Mucosa of descending colon (tissue), 3 donors: Measurements from ENCODE around the gene EIF4EBP3. TPM values are rescaled to one million over a fixed set of nuclear protein-coding genes. Genes with fewer than 3 reads are reported as not detected.

Experiments used
- ATAC-seq: fragments of 200-7000 bp; cut with Tn5 transposase; one replicate; pipeline ENCODE4 v1.9.1; 2020; ENCODE audit warnings: mild to moderate bottlenecking, moderate library complexity
- DNase-seq, 3 donors: peaks; one replicate each; pipeline ENCODE4 v3.0.0-alpha.2; 2020
- H3K36me3 ChIP-seq: fragments of 200-600 bp; one replicate; pipeline ENCODE4 v1.8.0; 2021; ENCODE audit warnings: low read depth, mild to moderate bottlenecking
- H3K4me1 ChIP-seq: fragments of 200-600 bp; one replicate; pipeline ENCODE4 v1.8.0; 2021; ENCODE audit warnings: low read depth, mild to moderate bottlenecking
- H3K4me3 ChIP-seq: fragments of 200-600 bp; one replicate; pipeline ENCODE4 v1.8.0; 2021; ENCODE audit warnings: mild to moderate bottlenecking
- H3K9me3 ChIP-seq: fragments of 200-600 bp; one replicate; pipeline ENCODE4 v1.8.0; 2021; ENCODE audit warnings: mild to moderate bottlenecking
- intact Hi-C, 2 donors: fragments of 100-400 bp; cut with DNase I in 1 of 2; cut with micrococcal nuclease in 1 of 2; formaldehyde crosslinking; loops; one replicate each; pipeline versions ENCODE4 v1.11.0 to v1.11.1; 2022; cut with DNase I, micrococcal nuclease
- total RNA-seq, 3 donors: library from RNA; stranded (reverse); fragmentation: NEBNext Ultra II Directional in 2 of 3; extraction: Animal tissue kit (Norgen Biotek cat#: 25700) in 2 of 3; gene quantifications; one replicate each; pipeline versions ENCODE4 v1.2.1 to v1.2.4, GENCODE V29; 2021 to 2023
- TF ChIP-seq, protein P1 (sequence below): fragments of 200-600 bp; IDR thresholded peaks from one replicate; pipeline ENCODE4 v1.8.0; 2022; ENCODE audit warnings: antibody characterized with exemption, mild to moderate bottlenecking
- donor health status: DM: no; HTN: no; CAD: no; lungs with moderate emphysema.
- donor health status: DM: no; HTN: no; CAD: no.
- donor health status: DM: no; HTN: yes; CAD: no.

Gene EIF4EBP3
- total RNA-seq, 3 donors from 2014 or later, result 18.5 to 51.9 (median 23.1) TPM

DNA sequence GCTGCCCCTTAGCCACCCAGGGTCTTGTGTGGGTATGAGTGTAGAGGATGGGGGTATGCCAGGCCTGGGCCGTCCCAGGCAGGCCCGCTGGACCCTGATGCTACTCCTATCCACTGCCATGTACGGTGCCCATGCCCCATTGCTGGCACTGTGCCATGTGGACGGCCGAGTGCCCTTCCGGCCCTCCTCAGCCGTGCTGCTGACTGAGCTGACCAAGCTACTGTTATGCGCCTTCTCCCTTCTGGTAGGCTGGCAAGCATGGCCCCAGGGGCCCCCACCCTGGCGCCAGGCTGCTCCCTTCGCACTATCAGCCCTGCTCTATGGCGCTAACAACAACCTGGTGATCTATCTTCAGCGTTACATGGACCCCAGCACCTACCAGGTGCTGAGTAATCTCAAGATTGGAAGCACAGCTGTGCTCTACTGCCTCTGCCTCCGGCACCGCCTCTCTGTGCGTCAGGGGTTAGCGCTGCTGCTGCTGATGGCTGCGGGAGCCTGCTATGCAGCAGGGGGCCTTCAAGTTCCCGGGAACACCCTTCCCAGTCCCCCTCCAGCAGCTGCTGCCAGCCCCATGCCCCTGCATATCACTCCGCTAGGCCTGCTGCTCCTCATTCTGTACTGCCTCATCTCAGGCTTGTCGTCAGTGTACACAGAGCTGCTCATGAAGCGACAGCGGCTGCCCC, 19.8 kb downstream of the EIF4EBP3 start:
- DNase-seq (no peak), ATAC-seq (no peak)
- intact Hi-C loops, result loop anchor here in 1 of 2 donors (10.0 kb wide), 1 partner anchor 68 kb away; the partner anchor contains the start of genes CD14 and TMCO6
- TF ChIP-seq, protein P1, sequence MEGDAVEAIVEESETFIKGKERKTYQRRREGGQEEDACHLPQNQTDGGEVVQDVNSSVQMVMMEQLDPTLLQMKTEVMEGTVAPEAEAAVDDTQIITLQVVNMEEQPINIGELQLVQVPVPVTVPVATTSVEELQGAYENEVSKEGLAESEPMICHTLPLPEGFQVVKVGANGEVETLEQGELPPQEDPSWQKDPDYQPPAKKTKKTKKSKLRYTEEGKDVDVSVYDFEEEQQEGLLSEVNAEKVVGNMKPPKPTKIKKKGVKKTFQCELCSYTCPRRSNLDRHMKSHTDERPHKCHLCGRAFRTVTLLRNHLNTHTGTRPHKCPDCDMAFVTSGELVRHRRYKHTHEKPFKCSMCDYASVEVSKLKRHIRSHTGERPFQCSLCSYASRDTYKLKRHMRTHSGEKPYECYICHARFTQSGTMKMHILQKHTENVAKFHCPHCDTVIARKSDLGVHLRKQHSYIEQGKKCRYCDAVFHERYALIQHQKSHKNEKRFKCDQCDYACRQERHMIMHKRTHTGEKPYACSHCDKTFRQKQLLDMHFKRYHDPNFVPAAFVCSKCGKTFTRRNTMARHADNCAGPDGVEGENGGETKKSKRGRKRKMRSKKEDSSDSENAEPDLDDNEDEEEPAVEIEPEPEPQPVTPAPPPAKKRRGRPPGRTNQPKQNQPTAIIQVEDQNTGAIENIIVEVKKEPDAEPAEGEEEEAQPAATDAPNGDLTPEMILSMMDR, result no peak
- Histone ChIP-seq H3K36me3 (peaks cover 6% of the 10 kb centered on the region), H3K9me3 (no peaks in the 10 kb centered on the region), H3K4me3 (no peak overlapping the region), H3K4me1 (peaks cover 22% of the 10 kb centered on the region)

DNA sequence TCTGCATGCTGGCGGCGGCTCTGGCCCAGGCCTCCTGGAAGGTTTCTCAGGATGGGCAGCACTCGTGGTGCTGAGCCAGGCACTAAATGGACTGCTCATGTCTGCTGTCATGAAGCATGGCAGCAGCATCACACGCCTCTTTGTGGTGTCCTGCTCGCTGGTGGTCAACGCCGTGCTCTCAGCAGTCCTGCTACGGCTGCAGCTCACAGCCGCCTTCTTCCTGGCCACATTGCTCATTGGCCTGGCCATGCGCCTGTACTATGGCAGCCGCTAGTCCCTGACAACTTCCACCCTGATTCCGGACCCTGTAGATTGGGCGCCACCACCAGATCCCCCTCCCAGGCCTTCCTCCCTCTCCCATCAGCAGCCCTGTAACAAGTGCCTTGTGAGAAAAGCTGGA, 20.4 kb downstream of the EIF4EBP3 start:
- intact Hi-C loops, result loop anchor here in 1 of 2 donors (10.0 kb wide), 1 partner anchor 67 kb away; the partner anchor contains the start of genes CD14 and TMCO6
- ATAC-seq, result no peak
- TF ChIP-seq, protein P1, result no peak

DNA sequence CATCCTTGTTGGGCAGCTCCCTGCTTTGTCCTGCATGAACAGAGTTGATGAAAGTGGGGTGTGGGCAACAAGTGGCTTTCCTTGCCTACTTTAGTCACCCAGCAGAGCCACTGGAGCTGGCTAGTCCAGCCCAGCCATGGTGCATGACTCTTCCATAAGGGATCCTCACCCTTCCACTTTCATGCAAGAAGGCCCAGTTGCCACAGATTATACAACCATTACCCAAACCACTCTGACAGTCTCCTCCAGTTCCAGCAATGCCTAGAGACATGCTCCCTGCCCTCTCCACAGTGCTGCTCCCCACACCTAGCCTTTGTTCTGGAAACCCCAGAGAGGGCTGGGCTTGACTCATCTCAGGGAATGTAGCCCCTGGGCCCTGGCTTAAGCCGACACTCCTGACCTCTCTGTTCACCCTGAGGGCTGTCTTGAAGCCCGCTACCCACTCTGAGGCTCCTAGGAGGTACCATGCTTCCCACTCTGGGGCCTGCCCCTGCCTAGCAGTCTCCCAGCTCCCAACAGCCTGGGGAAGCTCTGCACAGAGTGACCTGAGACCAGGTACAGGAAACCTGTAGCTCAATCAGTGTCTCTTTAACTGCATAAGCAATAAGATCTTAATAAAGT, 21.1 kb downstream of the EIF4EBP3 start:
- TF ChIP-seq, protein P1, result no peak
- Histone ChIP-seq H3K4me3 (no peak overlapping the region), H3K9me3 (no peaks in the 10 kb centered on the region), H3K36me3 (peaks cover 6% of the 10 kb centered on the region), H3K4me1 (peaks cover 14% of the 10 kb centered on the region)
- no peak for ATAC-seq
- no peak for DNase-seq
- intact Hi-C loops, result loop anchor here in 1 of 2 donors (10.0 kb wide), 1 partner anchor 66 kb away; the partner anchor contains the start of genes CD14 and TMCO6

More for the DNA sequence above, 20.4 kb downstream of the EIF4EBP3 start:
- H3K4me3 ChIP-seq, result no peak overlapping the region
- peaks cover 6% of the 10 kb centered on the region for H3K36me3 ChIP-seq
- peaks cover 21% of the 10 kb centered on the region for H3K4me1 ChIP-seq
- no peak for DNase-seq
- H3K9me3 ChIP-seq, result no peaks in the 10 kb centered on the region

DNA sequence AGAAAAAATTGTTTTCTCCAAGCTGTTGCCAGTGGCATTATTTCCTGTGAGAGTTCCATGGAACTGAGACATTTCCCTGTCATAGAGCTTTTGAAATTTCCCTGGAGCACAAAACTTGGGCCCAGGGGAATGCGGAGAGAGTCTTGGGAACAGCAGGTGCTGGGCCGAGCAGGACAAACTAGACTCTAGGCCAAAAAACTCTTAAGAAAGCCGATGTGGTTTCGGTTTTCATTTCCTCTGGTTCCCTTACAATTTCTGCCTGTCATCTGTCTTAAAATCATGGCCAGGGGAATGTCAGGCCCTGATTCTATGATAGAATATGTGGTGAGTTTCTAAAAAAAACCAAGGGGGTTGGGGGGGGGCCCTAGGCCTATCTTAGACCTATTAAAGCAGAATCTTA, 21.7 kb downstream of the EIF4EBP3 start:
- Histone ChIP-seq H3K9me3 (no peaks in the 10 kb centered on the region), H3K4me1 (peaks cover 12% of the 10 kb centered on the region), H3K4me3 (no peak overlapping the region), H3K36me3 (peaks cover 6% of the 10 kb centered on the region)
- DNase-seq (no peak), ATAC-seq (no peak)
- TF ChIP-seq, protein P1, result no peak
- intact Hi-C loops, result loop anchor here in 1 of 2 donors (10.0 kb wide), 1 partner anchor 66 kb away; the partner anchor contains the start of genes CD14 and TMCO6

DNA sequence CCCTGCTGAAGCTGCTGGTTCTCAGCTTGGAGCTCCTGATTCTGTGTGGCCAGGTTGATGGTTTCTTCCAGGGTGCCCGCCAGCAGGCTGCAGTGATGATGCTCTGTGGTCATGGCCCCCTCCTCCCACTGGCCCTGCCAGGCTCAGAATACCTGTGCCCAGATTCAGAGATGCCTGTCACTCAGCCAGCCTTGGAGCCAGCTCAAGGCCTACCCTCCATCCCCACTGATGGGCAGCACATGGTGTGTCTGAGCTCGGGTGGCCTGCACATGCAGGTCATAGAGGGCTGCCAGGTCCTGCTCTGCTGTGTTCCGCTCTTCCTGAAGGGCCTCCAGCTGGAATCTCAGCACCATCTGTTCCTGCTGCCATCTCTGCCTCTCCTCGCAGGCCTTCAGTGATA, 22.6 kb downstream of the EIF4EBP3 start:
- Histone ChIP-seq H3K36me3 (peaks cover 6% of the 10 kb centered on the region), H3K9me3 (no peaks in the 10 kb centered on the region), H3K4me1 (peaks cover 12% of the 10 kb centered on the region), H3K4me3 (no peak overlapping the region)
- intact Hi-C loops, result no loop called here
- TF ChIP-seq, protein P1, result no peak
- no peak for DNase-seq
- ATAC-seq, result no peak
